Mucosa of stomach (tissue), 1 donor: ENCODE data around the gene MED29.

Experiments
- H3K27me3 ChIP-seq: one replicate; pipeline ENCODE4 v1.7.0; 2013; ENCODE audit warnings: mild to moderate bottlenecking, low read length; ENCODE audit not compliant: control insufficient read depth, insufficient read depth
- H3K36me3 ChIP-seq: one replicate; pipeline ENCODE4 v1.7.0; 2013; ENCODE audit warnings: low read length; ENCODE audit not compliant: control insufficient read depth, insufficient read depth
- H3K4me1 ChIP-seq: one replicate; pipeline ENCODE4 v1.7.0; 2013; ENCODE audit warnings: mild to moderate bottlenecking, low read length; ENCODE audit not compliant: control insufficient read depth, insufficient read depth
- H3K4me3 ChIP-seq: one replicate; pipeline ENCODE4 v1.7.0; 2013; ENCODE audit warnings: low read length
- H3K9ac ChIP-seq: one replicate; pipeline ENCODE4 v1.7.0; 2013; ENCODE audit warnings: mild to moderate bottlenecking, low read length, moderate library complexity
- H3K9me3 ChIP-seq: one replicate; pipeline ENCODE4 v1.7.0; 2013; ENCODE audit warnings: mild to moderate bottlenecking, low read length, moderate library complexity; ENCODE audit not compliant: control insufficient read depth
- donor health status: Pancreatic carcinoma.

MED29 gene

DNA sequence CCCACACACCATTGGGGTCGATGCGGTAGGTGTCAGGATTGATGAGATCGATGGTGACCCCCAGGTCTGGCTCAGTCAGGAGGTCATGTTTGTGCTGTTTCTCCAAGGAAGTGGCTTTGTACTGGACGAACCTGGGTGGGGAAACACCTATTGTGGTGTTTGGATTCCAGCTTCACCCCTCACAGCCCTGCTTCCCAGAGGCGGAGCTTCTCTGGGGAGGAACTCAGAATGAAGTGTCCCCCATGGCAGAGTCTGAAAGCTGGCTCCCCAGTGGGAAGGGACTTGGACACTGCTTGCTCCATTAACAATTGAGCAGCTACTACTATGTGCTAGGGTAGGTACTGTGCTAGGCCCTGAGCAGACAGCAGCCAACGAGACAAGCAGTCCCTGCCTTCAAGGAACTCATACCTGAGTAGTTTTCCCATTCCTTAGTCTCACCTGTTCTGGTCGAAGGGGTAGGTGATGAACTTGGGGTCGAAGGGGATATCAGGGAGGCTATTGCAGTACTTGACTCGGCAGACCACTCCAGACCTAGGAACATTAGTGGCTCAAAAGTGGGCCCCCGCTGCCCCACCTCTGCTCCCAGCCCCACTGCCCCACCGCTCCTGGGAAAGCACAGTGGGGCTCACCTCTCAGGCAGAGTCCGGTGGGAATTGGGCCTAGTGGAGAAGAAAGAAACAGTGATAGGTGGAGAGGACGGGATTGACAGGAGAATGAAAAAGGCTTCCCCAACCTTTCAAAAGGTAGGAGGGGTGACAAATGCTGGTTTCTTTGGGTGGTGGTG lies 1.4 kb upstream of the MED29 start:
- H3K4me3 ChIP-seq: peak overlapping the region; percentile 87
- peaks cover 24% of the 10 kb centered on the region for H3K36me3 ChIP-seq
- H3K27me3 ChIP-seq: no peaks in the 10 kb centered on the region
- H3K9me3 ChIP-seq: no peaks in the 10 kb centered on the region
- H3K9ac ChIP-seq: peak overlapping the region; percentile 98
- peaks cover 16% of the 10 kb centered on the region for H3K4me1 ChIP-seq

DNA sequence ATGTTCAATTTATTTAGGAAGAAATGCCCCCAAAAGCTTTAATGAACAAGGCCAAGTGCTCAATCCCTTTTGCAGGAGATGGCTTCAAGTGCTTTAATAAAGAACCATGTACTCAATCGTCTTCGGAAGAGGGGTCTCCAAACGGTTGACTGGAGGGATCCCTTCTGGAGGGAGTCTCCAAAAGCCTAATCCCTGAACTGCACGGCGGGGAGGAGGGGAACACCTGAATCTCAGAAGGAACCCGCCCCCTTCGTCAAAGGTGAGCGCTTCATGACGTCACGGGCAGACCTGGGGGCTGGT lies 777 bp upstream of the MED29 start:
- no peaks in the 10 kb centered on the region for H3K9me3 ChIP-seq
- peak overlapping the region; percentile 87 for H3K4me3 ChIP-seq
- no peaks in the 10 kb centered on the region for H3K27me3 ChIP-seq
- H3K36me3 ChIP-seq: peaks cover 24% of the 10 kb centered on the region
- peaks cover 16% of the 10 kb centered on the region for H3K4me1 ChIP-seq
- H3K9ac ChIP-seq: peak overlapping the region; percentile 98

- Histone ChIP-seq H3K9ac (peak overlapping the region; percentile 93), H3K4me3 (no peak overlapping the region), H3K27me3 (no peaks in the 10 kb centered on the region), H3K4me1 (peaks cover 55% of the 10 kb centered on the region), H3K9me3 (no peaks in the 10 kb centered on the region), H3K36me3 (peaks cover 6% of the 10 kb centered on the region)
Measured at GRCh38 chr19:39397360-39398296, 6.5 kb downstream of the MED29 start.

- H3K9ac ChIP-seq: peak overlapping the region; percentile 93
- H3K36me3 ChIP-seq: peaks cover 5% of the 10 kb centered on the region
- no peaks in the 10 kb centered on the region for H3K9me3 ChIP-seq
- H3K4me1 ChIP-seq: peaks cover 63% of the 10 kb centered on the region
- H3K27me3 ChIP-seq: no peaks in the 10 kb centered on the region
- no peak overlapping the region for H3K4me3 ChIP-seq
Measured at GRCh38 chr19:39398297-39398864, 7.2 kb downstream of the MED29 start.

GRCh38 chr19:39399668-39400050 lies 8.5 kb downstream of the MED29 start:
- H3K4me1 ChIP-seq: peaks cover 68% of the 10 kb centered on the region
- H3K4me3 ChIP-seq: no peak overlapping the region
- H3K36me3 ChIP-seq: no peaks in the 10 kb centered on the region
- no peaks in the 10 kb centered on the region for H3K27me3 ChIP-seq
- no peak overlapping the region for H3K9ac ChIP-seq
- H3K9me3 ChIP-seq: no peaks in the 10 kb centered on the region

DNA sequence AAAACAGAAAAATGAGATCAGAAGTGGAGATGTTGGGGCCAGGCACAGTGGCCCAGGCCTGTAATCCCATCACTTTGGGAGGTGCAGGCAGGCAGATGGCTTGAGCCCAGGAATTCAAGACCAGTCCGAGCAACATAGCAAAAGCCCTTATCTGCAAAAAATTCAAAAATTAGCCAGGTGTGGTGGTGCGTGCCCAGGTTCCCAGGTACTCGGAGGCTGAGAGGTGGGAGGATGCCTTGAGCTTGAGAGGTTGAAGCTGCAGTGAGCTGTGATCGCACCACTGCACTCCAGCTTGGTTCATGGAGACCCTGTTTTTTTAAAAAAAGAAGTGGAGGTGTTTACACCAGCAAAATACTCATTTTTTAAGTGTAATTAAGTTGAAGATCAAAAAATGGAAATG lies 8.9 kb downstream of the MED29 start:
- peaks cover 69% of the 10 kb centered on the region for H3K4me1 ChIP-seq
- no peaks in the 10 kb centered on the region for H3K9me3 ChIP-seq
- no peak overlapping the region for H3K4me3 ChIP-seq
- no peaks in the 10 kb centered on the region for H3K36me3 ChIP-seq
- no peaks in the 10 kb centered on the region for H3K27me3 ChIP-seq
- H3K9ac ChIP-seq: no peak overlapping the region

DNA sequence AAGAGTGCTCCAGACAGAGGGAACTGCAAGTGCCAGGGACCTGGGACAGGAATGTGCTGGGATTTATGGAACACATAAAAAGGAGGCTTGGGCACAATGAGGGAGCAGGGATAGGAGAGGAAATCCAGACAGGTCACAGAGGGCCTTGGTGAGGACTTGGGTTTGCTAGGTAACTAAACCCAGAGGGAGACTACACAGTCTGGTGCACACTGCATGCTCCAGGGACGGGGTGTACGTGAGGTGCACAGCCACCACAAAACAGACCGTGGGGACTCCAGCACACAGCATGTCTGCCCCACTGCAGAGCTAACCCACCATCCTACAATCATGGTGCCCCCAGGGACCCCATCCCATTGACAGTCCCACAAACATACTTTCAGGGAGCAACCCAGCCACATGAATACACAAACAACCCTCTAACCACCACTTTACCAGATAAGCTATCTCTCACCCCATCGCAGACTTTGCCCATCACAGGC lies 9.9 kb downstream of the MED29 start:
- peak overlapping the region; percentile 98 for H3K9ac ChIP-seq
- no peaks in the 10 kb centered on the region for H3K27me3 ChIP-seq
- H3K36me3 ChIP-seq: no peaks in the 10 kb centered on the region
- H3K9me3 ChIP-seq: no peaks in the 10 kb centered on the region
- peaks cover 78% of the 10 kb centered on the region for H3K4me1 ChIP-seq
- H3K4me3 ChIP-seq: no peak overlapping the region

- Histone ChIP-seq H3K36me3 (no peaks in the 10 kb centered on the region), H3K27me3 (no peaks in the 10 kb centered on the region), H3K4me3 (no peak overlapping the region), H3K9ac (peak overlapping the region; percentile 98), H3K4me1 (peaks cover 81% of the 10 kb centered on the region), H3K9me3 (no peaks in the 10 kb centered on the region)
Measured at GRCh38 chr19:39401549-39402345, 10.6 kb downstream of the MED29 start.

DNA sequence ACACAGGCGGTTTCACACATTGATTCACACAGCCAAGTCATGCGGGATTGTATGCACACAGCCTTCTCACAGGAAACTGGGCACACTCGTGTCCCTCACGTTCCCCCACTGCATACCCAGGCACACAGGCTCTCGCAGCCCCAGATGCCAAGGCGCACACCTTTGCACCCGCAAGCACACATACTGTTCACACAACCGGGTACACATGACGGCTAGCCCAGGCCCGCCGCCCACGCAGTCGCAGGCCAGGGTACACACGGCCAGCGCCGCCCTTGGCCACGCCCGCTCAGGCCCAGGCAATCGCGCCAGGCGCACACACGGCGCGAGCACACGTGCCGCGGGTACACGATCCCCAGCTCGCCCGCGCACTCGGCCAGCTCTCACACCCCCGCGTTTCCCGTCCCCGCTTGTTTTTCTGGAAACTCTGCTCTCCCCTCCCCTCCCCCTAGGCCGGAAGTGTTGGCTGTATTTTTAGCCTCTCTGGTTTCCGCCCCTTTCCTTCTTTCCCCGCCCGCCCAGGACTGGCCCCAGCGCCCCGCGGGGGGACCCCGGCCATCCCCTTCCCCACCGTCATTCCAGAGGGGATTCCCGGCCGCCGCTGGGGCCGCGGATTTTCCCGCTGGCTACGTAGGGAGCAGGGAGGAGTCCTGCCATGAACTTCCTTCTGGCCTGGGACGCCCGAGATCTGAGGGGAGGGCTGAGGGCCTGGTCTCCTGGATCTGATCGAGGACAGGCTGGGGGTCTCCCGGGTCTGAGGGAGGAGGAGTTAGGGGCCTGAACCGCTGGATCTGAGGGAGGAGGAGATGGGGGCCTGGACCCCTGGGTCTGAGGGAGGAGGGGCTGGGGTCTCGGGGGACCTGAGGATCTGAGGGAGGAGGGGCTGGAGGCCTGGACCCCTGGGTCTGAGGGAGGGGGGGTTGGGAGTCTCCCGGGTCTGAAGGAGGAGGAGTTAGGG lies 11.4 kb downstream of the MED29 start:
- H3K4me1 ChIP-seq: peaks cover 75% of the 10 kb centered on the region

DNA sequence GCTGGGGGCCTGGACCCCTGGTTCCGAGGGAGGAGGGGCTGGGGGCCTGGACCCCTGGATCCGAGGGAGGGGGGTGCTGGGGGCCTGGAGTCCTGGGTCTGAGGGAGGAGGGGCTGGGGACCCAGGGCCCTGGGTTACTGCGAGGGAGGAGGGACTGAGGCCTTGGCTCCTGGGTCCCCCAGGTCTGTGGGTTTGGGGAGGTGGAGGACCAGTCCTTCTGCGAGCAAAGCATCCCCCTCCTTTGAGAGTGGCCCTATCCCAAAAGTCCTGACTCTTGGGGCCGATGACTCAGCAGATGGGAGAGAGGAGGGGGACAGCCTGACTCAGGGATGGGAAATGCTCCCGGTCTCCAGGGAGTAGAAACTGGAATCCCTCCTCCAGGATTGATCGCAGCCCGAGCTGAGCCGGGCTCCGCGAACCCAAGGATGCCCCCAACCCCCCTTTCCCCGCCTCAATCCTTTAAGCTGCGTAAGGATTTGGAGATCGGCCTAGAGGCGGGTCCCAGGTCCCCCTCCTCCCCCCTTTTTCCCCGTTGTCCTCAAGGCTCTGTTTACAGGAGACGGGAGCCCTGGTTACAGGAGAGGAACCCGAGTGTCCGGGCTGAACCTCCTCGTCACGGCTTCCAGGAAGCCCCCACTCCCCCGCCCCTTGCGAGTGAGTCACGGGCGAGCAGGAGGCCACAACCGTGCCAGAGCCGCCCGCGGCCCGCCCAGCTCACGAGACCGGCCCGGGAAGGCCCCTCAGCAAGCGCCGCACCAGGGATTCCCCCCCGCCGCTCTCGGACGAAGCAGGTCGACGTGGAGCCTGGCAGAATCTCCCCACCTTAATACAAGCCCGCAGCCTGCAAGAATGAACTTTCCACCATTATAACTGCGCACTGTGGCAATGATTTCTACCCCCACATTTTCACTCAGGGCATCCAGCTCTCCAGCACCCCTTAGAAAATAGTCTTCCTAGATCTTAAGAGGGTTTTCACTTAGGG lies 12.4 kb downstream of the MED29 start:
- peaks cover 65% of the 10 kb centered on the region for H3K4me1 ChIP-seq
- peak overlapping the region; percentile 98 for H3K9ac ChIP-seq

More for the DNA sequence above, 11.4 kb downstream of the MED29 start:
- Histone ChIP-seq H3K4me3 (peak overlapping the region; percentile 61), H3K36me3 (peaks cover 2% of the 10 kb centered on the region), H3K9me3 (no peaks in the 10 kb centered on the region), H3K9ac (peak overlapping the region; percentile 98), H3K27me3 (no peaks in the 10 kb centered on the region)

More for the DNA sequence above, 12.4 kb downstream of the MED29 start:
- Histone ChIP-seq H3K36me3 (peaks cover 12% of the 10 kb centered on the region), H3K9me3 (no peaks in the 10 kb centered on the region), H3K4me3 (peak overlapping the region; percentile 61), H3K27me3 (no peaks in the 10 kb centered on the region)
